GM13976 (cell line): ENCODE data around the gene TRIO.
A peak's percentile ranks its signal among the peaks of the same experiment; 100 is the strongest.

Experiments
- DNase-seq: peaks from one replicate; pipeline ENCODE4 v3.0.0; 2012; ENCODE audit warnings: low spot score
- in situ Hi-C: fragments of 300-500 bp; cut with MboI; formaldehyde crosslinking; loops from one replicate; pipeline ENCODE4 v1.12.0; 2022; ENCODE audit warnings: low sequenced_read_pairs, mixed read lengths, inconsistent platforms; ENCODE audit not compliant: unreplicated experiment
- TF ChIP-seq, protein P1 (sequence below): IDR thresholded peaks from 2 replicates; pipeline ENCODE4 v1.5.1; 2012; ENCODE audit warnings: borderline replicate concordance, mild to moderate bottlenecking; ENCODE audit not compliant: insufficient read depth; ENCODE audit errors: extremely low read depth, missing control alignments, control extremely low read depth

Gene TRIO

DNA sequence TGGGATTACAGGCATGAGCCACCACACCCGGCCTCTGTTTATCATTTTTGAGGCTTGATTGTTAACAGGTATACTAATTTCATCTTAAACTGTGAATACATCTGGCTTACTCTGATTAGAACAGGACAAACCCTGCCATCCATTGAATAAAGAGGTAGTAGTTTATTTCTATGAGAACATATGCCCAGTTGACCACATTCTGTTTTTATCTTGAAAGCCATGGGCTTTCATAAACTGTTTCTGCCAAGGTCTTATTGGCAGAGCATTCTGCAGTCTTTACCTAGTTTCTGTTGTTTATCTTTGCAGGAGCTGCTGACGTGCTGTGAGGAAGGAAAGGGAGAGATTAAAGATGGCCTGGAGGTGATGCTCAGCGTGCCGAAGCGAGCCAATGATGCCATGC lies 253.6 kb downstream of the TRIO start:
- no peak for DNase-seq
- TF ChIP-seq, protein P1, sequence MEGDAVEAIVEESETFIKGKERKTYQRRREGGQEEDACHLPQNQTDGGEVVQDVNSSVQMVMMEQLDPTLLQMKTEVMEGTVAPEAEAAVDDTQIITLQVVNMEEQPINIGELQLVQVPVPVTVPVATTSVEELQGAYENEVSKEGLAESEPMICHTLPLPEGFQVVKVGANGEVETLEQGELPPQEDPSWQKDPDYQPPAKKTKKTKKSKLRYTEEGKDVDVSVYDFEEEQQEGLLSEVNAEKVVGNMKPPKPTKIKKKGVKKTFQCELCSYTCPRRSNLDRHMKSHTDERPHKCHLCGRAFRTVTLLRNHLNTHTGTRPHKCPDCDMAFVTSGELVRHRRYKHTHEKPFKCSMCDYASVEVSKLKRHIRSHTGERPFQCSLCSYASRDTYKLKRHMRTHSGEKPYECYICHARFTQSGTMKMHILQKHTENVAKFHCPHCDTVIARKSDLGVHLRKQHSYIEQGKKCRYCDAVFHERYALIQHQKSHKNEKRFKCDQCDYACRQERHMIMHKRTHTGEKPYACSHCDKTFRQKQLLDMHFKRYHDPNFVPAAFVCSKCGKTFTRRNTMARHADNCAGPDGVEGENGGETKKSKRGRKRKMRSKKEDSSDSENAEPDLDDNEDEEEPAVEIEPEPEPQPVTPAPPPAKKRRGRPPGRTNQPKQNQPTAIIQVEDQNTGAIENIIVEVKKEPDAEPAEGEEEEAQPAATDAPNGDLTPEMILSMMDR: no peak
- in situ Hi-C loops: no loop called here

DNA sequence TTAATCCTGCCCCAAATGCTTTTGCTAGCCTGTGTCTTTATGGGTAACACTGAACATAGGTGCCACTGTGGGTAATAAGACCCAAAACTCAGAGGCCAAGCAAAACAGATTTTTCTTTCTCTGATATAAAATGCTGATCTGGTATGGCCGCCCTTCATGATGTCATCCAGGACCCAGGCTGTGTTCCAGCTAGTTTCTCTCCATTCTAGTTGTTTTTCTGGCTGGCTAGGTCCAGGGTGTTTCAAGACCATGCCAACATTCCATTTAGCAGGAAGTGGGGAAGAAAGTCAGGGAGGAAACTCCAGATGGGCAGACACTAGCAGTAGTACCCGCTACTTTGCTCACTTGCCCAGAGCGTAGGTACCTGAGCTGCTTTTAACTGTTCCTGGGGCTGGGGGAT lies 254.6 kb downstream of the TRIO start:
- TF ChIP-seq, protein P1: no peak
- in situ Hi-C loops: no loop called here
- no peak for DNase-seq

DNA sequence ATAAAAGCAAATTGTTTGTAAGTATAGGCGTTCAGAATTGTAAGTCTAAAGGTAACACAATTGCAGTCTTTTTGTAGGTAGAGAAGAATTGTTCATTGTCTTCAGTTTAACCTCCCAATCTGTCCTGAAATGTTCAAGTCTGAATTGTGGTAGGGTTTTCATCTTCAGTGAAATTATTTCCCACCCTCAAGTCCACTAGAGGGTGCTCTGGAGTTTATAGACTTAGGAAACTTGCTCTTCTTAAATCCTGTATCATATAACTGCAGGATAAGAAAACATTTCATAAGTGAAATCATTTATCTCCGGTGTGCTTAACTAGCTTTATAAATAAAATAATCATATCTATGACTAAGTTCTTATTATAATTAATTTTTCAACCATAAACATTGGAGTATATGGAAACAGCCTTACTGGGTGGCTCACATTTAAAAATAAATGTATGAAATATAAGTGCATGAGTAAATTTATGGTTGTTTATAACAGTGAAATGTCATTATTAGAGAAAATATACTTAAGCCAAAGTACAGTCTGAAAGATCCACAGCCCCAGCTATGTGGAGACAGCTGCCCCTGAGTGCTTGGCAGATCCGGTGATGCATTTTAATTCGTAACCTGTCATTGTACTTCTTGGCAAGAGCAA lies 256.0 kb downstream of the TRIO start:
- TF ChIP-seq, protein P1: peak; percentile 60
- peak; percentile 53 for DNase-seq
- in situ Hi-C loops: no loop called here

DNA sequence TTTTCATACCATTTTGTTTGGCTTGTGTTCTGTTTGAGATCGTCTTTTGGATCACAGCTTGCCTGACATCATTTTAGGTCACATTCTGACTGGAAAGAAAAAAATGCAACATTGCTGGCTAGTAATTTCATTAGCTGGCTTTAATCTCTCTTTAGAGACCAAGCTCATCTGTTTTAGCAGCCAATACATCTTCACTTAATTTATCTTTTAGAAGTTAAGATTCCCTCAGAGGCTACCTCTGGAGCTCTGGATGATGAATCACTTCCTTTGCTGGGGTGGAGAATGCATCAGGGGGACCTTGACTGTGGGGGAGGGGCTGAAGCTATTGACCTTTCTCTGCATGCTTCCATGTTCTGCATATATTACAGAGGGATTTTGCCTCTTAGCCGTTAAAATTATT lies 256.9 kb downstream of the TRIO start:
- no peak for DNase-seq
- TF ChIP-seq, protein P1: no peak
- in situ Hi-C loops: no loop called here

DNA sequence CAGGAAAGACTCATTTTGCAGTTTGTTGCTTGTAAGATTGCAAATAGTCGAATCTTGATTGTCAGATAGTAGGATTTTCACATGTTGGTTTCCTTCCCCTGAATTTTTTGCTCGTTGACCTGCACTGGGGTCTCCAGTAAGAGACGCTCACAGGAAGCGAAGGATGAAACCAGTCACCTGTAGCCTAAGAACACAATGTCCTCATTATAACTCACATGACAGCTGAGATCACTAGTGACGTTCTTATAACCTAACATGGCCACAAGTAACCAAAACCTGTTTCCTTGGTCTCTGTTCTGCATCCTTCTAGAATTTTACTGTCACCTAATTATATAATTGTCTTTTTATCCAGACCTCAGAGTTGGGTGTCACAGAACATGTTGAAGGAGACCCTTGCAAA lies 257.5 kb downstream of the TRIO start:
- DNase-seq: no peak
- TF ChIP-seq, protein P1: no peak
- in situ Hi-C loops: no loop called here

DNA sequence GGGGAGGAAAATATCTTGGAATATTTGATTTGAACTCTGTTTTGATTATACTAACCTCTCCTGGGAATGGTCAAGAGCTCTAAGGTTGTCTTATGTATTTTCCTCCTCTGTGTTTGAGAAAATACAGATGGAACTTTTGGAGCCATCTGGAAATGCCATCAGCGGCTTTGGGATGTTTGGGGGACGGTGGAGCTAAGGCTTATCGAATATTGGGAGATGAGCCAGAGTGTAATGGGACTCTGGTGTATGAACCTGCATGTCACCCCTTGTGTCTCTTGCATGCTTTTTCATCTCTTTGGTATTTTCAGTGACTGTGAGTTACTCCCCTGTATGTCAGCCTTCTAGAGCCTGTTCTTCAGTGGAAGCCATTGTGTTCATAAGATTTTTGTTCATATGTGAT lies 258.5 kb downstream of the TRIO start:
- in situ Hi-C loops: no loop called here
- no peak for DNase-seq
- TF ChIP-seq, protein P1: no peak
